ENCODE measurements around the gene HLA-DPA1.

Gene HLA-DPA1

GRCh38 chr6:33049323-33050013 is 24.0 kb downstream of the HLA-DPA1 start:
- Histone ChIP-seq H3K9ac (no peak overlapping the region), H3K27ac (peak overlapping the region in 5 of 11 experiments; percentile 11 to 56 (median 31); a peak in 3 of 22 replicates), H3K4me2 (peak overlapping the region; percentile 33 to 66 (median 48); a peak in 19 of 22 replicates)

GRCh38 chr6:33040157-33040556 is 33.3 kb downstream of the HLA-DPA1 start:
- Histone ChIP-seq H3K27ac (no peak overlapping the region), H3K9ac (no peak overlapping the region), H4K20me1 (no peaks in the 10 kb centered on the region), H3K27me3 (no peaks in the 10 kb centered on the region), H3K4me2 (no peak overlapping the region), H3K36me3 (no peaks in the 10 kb centered on the region), H3K4me1 (no peaks in the 10 kb centered on the region), H3K4me3 (no peak overlapping the region), H3K9me3 (replicated peaks in 1 of 11) (peaks cover 10 to 19% (median 13%) of the 10 kb centered on the region in 11 experiments)
- no peak for TF ChIP-seq Cebpa-rat (IDR thresholded peaks at IDR 0.05)

More at GRCh38 chr6:33049323-33050013, 24.0 kb downstream of the HLA-DPA1 start:
- Histone ChIP-seq H3K4me1 (peaks cover 10 to 17% (median 14%) of the 10 kb centered on the region in 10 experiments), H3K27me3 (no peaks in the 10 kb centered on the region; a peak in 1 of 22 replicates), H3K9me3 (replicated peaks in 1 of 11) (peaks cover 17 to 38% (median 25%) of the 10 kb centered on the region in 11 experiments), H4K20me1 (no peaks in the 10 kb centered on the region), H3K36me3 (0 out of 22 replicates have a peak, but pooled peaks cover 0 to 4% (median 0%) of the 10 kb centered on the region in 11 experiments), H3K4me3 (no peak overlapping the region)
- no peak for TF ChIP-seq Cebpa-rat (IDR thresholded peaks at IDR 0.05)

- H3K36me3 ChIP-seq: no peaks in the 10 kb centered on the region
- H3K4me3 ChIP-seq: no peak overlapping the region
- H3K4me1 ChIP-seq: peaks cover 0 to 7% (median 0%) of the 10 kb centered on the region in 10 experiments; a peak in 5 of 20 replicates
- peaks cover 18 to 26% (median 23%) of the 10 kb centered on the region in 11 experiments for H3K9me3 ChIP-seq (replicated peaks in 1 of 11)
- H3K9ac ChIP-seq: no peak overlapping the region
- no peaks in the 10 kb centered on the region for H3K27me3 ChIP-seq
- H4K20me1 ChIP-seq: no peaks in the 10 kb centered on the region
- H3K27ac ChIP-seq: no peak overlapping the region
- TF ChIP-seq Cebpa-rat (IDR thresholded peaks at IDR 0.05): no peak
- no peak overlapping the region for H3K4me2 ChIP-seq
Observed at GRCh38 chr6:33036535-33036934, 36.9 kb downstream of the HLA-DPA1 start.

GRCh38 chr6:33034554-33034953 is 38.9 kb downstream of the HLA-DPA1 start:
- Histone ChIP-seq H3K4me2 (no peak overlapping the region), H3K9me3 (replicated peaks in 1 of 11) (peaks cover 18 to 26% (median 23%) of the 10 kb centered on the region in 11 experiments), H3K36me3 (no peaks in the 10 kb centered on the region), H3K27me3 (no peaks in the 10 kb centered on the region; a peak in 1 of 22 replicates), H3K4me3 (no peak overlapping the region), H3K4me1 (peaks cover 8 to 26% (median 14%) of the 10 kb centered on the region in 10 experiments), H4K20me1 (no peaks in the 10 kb centered on the region), H3K27ac (no peak overlapping the region), H3K9ac (no peak overlapping the region)
- TF ChIP-seq Cebpa-rat (IDR thresholded peaks at IDR 0.05): no peak

GRCh38 chr6:33030245-33030644 is 43.2 kb downstream of the HLA-DPA1 start:
- Histone ChIP-seq H3K4me2 (peak overlapping the region; percentile 51 to 87 (median 71)), H3K9ac (peak overlapping the region in 8 of 11 experiments; percentile 57 to 78 (median 61); a peak in 14 of 22 replicates), H3K9me3 (replicated peaks in 1 of 11) (peaks cover 10 to 15% (median 11%) of the 10 kb centered on the region in 11 experiments), H3K4me3 (peak overlapping the region in 2 of 10 experiments; percentile 0 to 10; a peak in 1 of 20 replicates), H3K4me1 (peaks cover 27 to 48% (median 33%) of the 10 kb centered on the region in 10 experiments), H3K27ac (peak overlapping the region; percentile 65 to 95 (median 84); a peak in 20 of 22 replicates), H3K36me3 (no peaks in the 10 kb centered on the region), H4K20me1 (no peaks in the 10 kb centered on the region), H3K27me3 (no peaks in the 10 kb centered on the region; a peak in 1 of 22 replicates)
- TF ChIP-seq Cebpa-rat (IDR thresholded peaks at IDR 0.05): no peak

- Histone ChIP-seq H3K36me3 (no peaks in the 10 kb centered on the region), H4K20me1 (no peaks in the 10 kb centered on the region), H3K4me3 (peak overlapping the region in 2 of 10 experiments; percentile 0 to 10; a peak in 1 of 20 replicates), H3K4me2 (peak overlapping the region; percentile 51 to 87 (median 71)), H3K9me3 (replicated peaks in 1 of 11) (peaks cover 3 to 8% (median 4%) of the 10 kb centered on the region in 11 experiments; a peak in 20 of 22 replicates), H3K4me1 (peaks cover 27 to 48% (median 33%) of the 10 kb centered on the region in 10 experiments), H3K9ac (peak overlapping the region in 9 of 11 experiments; percentile 31 to 78 (median 60); a peak in 17 of 22 replicates), H3K27ac (peak overlapping the region; percentile 65 to 95 (median 84); a peak in 21 of 22 replicates), H3K27me3 (no peaks in the 10 kb centered on the region; a peak in 1 of 22 replicates)
- no peak for TF ChIP-seq Cebpa-rat (IDR thresholded peaks at IDR 0.05)
Observed at GRCh38 chr6:33029328-33030184, 43.9 kb downstream of the HLA-DPA1 start.

- Histone ChIP-seq H3K27ac (peak overlapping the region; percentile 43 to 95 (median 84); a peak in 21 of 22 replicates), H3K4me2 (peak overlapping the region; percentile 25 to 74 (median 59)), H4K20me1 (no peaks in the 10 kb centered on the region), H3K27me3 (no peaks in the 10 kb centered on the region; a peak in 1 of 22 replicates), H3K9ac (peak overlapping the region in 7 of 11 experiments; percentile 10 to 70 (median 50); a peak in 13 of 22 replicates), H3K4me3 (no peak overlapping the region), H3K9me3 (replicated peaks in 1 of 11) (peaks cover 0 to 5% (median 0%) of the 10 kb centered on the region in 11 experiments; a peak in 2 of 22 replicates), H3K36me3 (no peaks in the 10 kb centered on the region), H3K4me1 (peaks cover 27 to 48% (median 33%) of the 10 kb centered on the region in 10 experiments)
- no peak for TF ChIP-seq Cebpa-rat (IDR thresholded peaks at IDR 0.05)
Observed at GRCh38 chr6:33028220-33028849, 45.1 kb downstream of the HLA-DPA1 start.

GRCh38 chr6:33024521-33024920 is 48.9 kb downstream of the HLA-DPA1 start:
- TF ChIP-seq Cebpa-rat (IDR thresholded peaks at IDR 0.05): no peak
- no peak overlapping the region for H3K27ac ChIP-seq
- peaks cover 0 to 5% (median 0%) of the 10 kb centered on the region in 11 experiments; a peak in 1 of 22 replicates for H3K9me3 ChIP-seq (replicated peaks in 1 of 11)
- H3K4me3 ChIP-seq: no peak overlapping the region
- H3K9ac ChIP-seq: no peak overlapping the region
- H3K36me3 ChIP-seq: no peaks in the 10 kb centered on the region
- H3K4me2 ChIP-seq: no peak overlapping the region
- peaks cover 32 to 41% (median 36%) of the 10 kb centered on the region in 10 experiments for H3K4me1 ChIP-seq
- H4K20me1 ChIP-seq: no peaks in the 10 kb centered on the region
- no peaks in the 10 kb centered on the region for H3K27me3 ChIP-seq

Measured in BLaER1 treated with 17β-estradiol and CSF1 and Interleukin-3, amounts not matched to agents 10 nM and 100 nM (cell line).